GM12892 (cell line): ENCODE data around the gene TTC39B.
A peak's percentile ranks its signal among the peaks of the same experiment; 100 is the strongest.

Source experiments
- DNase-seq: peaks from one replicate; pipeline ENCODE4 v3.0.0; 2011; ENCODE audit not compliant: insufficient read length
- FAIRE-seq: peaks from 2 replicates; lab custom pipeline; 2011; peaks lifted over from hg19 to GRCh38; lab: Jason Lieb, UNC
- POLR2A ChIP-seq: IDR thresholded peaks from 2 replicates; pipeline ENCODE4 v1.6.1; 2011; ENCODE audit warnings: low read depth, low read length, control low read depth
- POLR2AphosphoS5 ChIP-seq: IDR thresholded peaks from 2 replicates; pipeline ENCODE4 v1.6.1; 2011; ENCODE audit warnings: low read depth, low read length, control low read depth
- TAF1 ChIP-seq: IDR thresholded peaks from 2 replicates; pipeline ENCODE4 v1.6.1; 2011; ENCODE audit warnings: low read depth, mild to moderate bottlenecking, control low read depth, low read length, borderline replicate concordance

Gene TTC39B

GRCh38 chr9:15299374-15299939 lies 7.6 kb downstream of the TTC39B start:
- FAIRE-seq (peak; percentile 91), DNase-seq (no peak)
- TF ChIP-seq POLR2A (no peak), POLR2AphosphoS5 (no peak), TAF1 (no peak)

GRCh38 chr9:15298362-15298761 lies 8.7 kb downstream of the TTC39B start:
- no peak for DNase-seq
- TF ChIP-seq POLR2AphosphoS5 (no peak), TAF1 (no peak), POLR2A (no peak)
- no peak for FAIRE-seq

GRCh38 chr9:15295761-15296405 lies 11.1 kb downstream of the TTC39B start:
- DNase-seq (no peak), FAIRE-seq (peak; percentile 33)
- TF ChIP-seq POLR2A = no peak
- no peak for TF ChIP-seq POLR2AphosphoS5
- TF ChIP-seq TAF1 = 0 out of 2 replicates have a peak, but pooled peaks have one; percentile 17

GRCh38 chr9:15294604-15295003 lies 12.4 kb downstream of the TTC39B start:
- no peak for DNase-seq
- no peak for TF ChIP-seq TAF1
- no peak for TF ChIP-seq POLR2A
- TF ChIP-seq POLR2AphosphoS5 = no peak
- FAIRE-seq = no peak

- DNase-seq (no peak), FAIRE-seq (no peak)
- TF ChIP-seq TAF1 = no peak
Observed at GRCh38 chr9:15293804-15294316, 13.2 kb downstream of the TTC39B start.

GRCh38 chr9:15293084-15293483 lies 13.9 kb downstream of the TTC39B start:
- TF ChIP-seq POLR2A (no peak), POLR2AphosphoS5 (no peak), TAF1 (no peak)
- FAIRE-seq (no peak), DNase-seq (no peak)

GRCh38 chr9:15289603-15290002 lies 17.4 kb downstream of the TTC39B start:
- TF ChIP-seq TAF1 = no peak
- TF ChIP-seq POLR2AphosphoS5 = no peak
- TF ChIP-seq POLR2A = no peak
- DNase-seq (no peak), FAIRE-seq (no peak)

GRCh38 chr9:15287309-15287708 lies 19.7 kb downstream of the TTC39B start:
- DNase-seq (no peak), FAIRE-seq (no peak)
- TF ChIP-seq POLR2A = no peak
- no peak for TF ChIP-seq TAF1
- TF ChIP-seq POLR2AphosphoS5 = no peak

GRCh38 chr9:15286161-15286821 lies 20.7 kb downstream of the TTC39B start:
- FAIRE-seq (peak; percentile 33), DNase-seq (no peak)
- TF ChIP-seq TAF1 = no peak
- TF ChIP-seq POLR2AphosphoS5 = no peak
- TF ChIP-seq POLR2A = no peak

GRCh38 chr9:15282567-15283285 lies 24.3 kb downstream of the TTC39B start:
- no peak for FAIRE-seq
- no peak for TF ChIP-seq TAF1
- TF ChIP-seq POLR2AphosphoS5 = no peak
- no peak for TF ChIP-seq POLR2A
- DNase-seq = no peak

- TF ChIP-seq TAF1 (no peak), POLR2AphosphoS5 (no peak), POLR2A (no peak)
- FAIRE-seq = no peak
- DNase-seq = no peak
Observed at GRCh38 chr9:15280647-15281046, 26.4 kb downstream of the TTC39B start.

GRCh38 chr9:15278839-15279238 lies 28.2 kb downstream of the TTC39B start:
- DNase-seq = no peak
- FAIRE-seq = no peak
- TF ChIP-seq POLR2AphosphoS5 (no peak), TAF1 (no peak), POLR2A (no peak)
